WTC11 (cell line): ENCODE data around the gene MAP4K1. TPM values are rescaled to one million over a fixed set of nuclear protein-coding genes. Genes with fewer than 3 reads are reported as not detected.
A peak's percentile ranks its signal among the peaks of the same experiment; 100 is the strongest.

ENCODE experiments used
- ATAC-seq: fragments of 200-7000 bp; cut with Tn5 transposase; 2 replicates; pipeline ENCODE4 v1.10.0; 2021; ENCODE audit warnings: mild to moderate bottlenecking, moderate library complexity
- CTCF ChIA-PET: fragments of 300-600 bp; sonication (Branson Sonifier 250); formaldehyde crosslinking; loops from one replicate; lab custom pipeline; 2021; ENCODE audit warnings: antibody characterized with exemption; lab: Charles Lee
- POLR2A ChIA-PET: fragments of 350-600 bp; sonication (Branson Sonifier 250); formaldehyde crosslinking; loops from one replicate; lab custom pipeline; 2021; ENCODE audit warnings: antibody characterized with exemption; lab: Charles Lee
- DNase-seq: peaks from one replicate; pipeline ENCODE4 v3.0.0; 2021; ENCODE audit warnings: low spot score
- H3K27ac Mint-ChIP-seq: 2 replicates; pipeline ENCODE4 v1.8.0; 2021; ENCODE audit warnings: mixed read lengths
- H3K27me3 Mint-ChIP-seq: 2 replicates; pipeline ENCODE4 v1.8.0; 2021; ENCODE audit warnings: low read depth, mild to moderate bottlenecking, moderate library complexity, mixed read lengths
- H3K36me3 Mint-ChIP-seq: 2 replicates; pipeline ENCODE4 v1.8.0; 2021; ENCODE audit warnings: mixed read lengths
- H3K4me1 Mint-ChIP-seq: 2 replicates; pipeline ENCODE4 v1.8.0; 2022; ENCODE audit warnings: mixed read lengths
- H3K4me3 Mint-ChIP-seq: 2 replicates; pipeline ENCODE4 v1.8.0; 2021; ENCODE audit warnings: mild to moderate bottlenecking, moderate library complexity, mixed read lengths
- H3K9me3 Mint-ChIP-seq: 2 replicates; pipeline ENCODE4 v1.8.0; 2021; ENCODE audit warnings: mixed read lengths
- ATF6 ChIP-seq: sonication (generic); formaldehyde crosslinking; IDR thresholded peaks from 2 replicates; pipeline ENCODE4 v1.8.1; 2023; ENCODE audit warnings: mild to moderate bottlenecking, missing genetic modification reagents
- E2F4 ChIP-seq: sonication (generic); formaldehyde crosslinking; IDR thresholded peaks from 2 replicates; pipeline ENCODE4 v1.8.1; 2022; ENCODE audit warnings: low read depth, mild to moderate bottlenecking, moderate library complexity, missing genetic modification reagents, borderline replicate concordance
- EMX1 ChIP-seq: fragments of 250-450 bp; sonication (Bioruptor Pico); IDR thresholded peaks from 2 replicates; pipeline ENCODE4 v1.8.0; 2021; ENCODE audit warnings: mild to moderate bottlenecking
- ETV6 ChIP-seq: sonication (generic); formaldehyde crosslinking; IDR thresholded peaks from 2 replicates; pipeline ENCODE4 v1.8.1; 2022; ENCODE audit warnings: mild to moderate bottlenecking, missing genetic modification reagents
- FOXP1 ChIP-seq: sonication (generic); formaldehyde crosslinking; IDR thresholded peaks from 2 replicates; pipeline ENCODE4 v1.8.0; 2022; ENCODE audit warnings: missing genetic modification reagents, mild to moderate bottlenecking, moderate library complexity, borderline replicate concordance
- GABPB1 ChIP-seq: sonication (generic); formaldehyde crosslinking; IDR thresholded peaks from 2 replicates; pipeline ENCODE4 v1.8.1; 2023; ENCODE audit warnings: mild to moderate bottlenecking, missing genetic modification reagents
- IRF2 ChIP-seq: sonication (generic); formaldehyde crosslinking; IDR thresholded peaks from 2 replicates; pipeline ENCODE4 v1.8.0; 2022; ENCODE audit warnings: low read depth, missing genetic modification reagents, borderline replicate concordance
- JAZF1 ChIP-seq: fragments of 250-450 bp; sonication (Bioruptor Pico); IDR thresholded peaks from 2 replicates; pipeline ENCODE4 v1.9.0; 2021; ENCODE audit warnings: moderate library complexity, mild to moderate bottlenecking, inconsistent platforms
- NFATC4 ChIP-seq: fragments of 250-450 bp; sonication (Bioruptor Pico); IDR thresholded peaks from 2 replicates; pipeline ENCODE4 v1.9.0; 2021; ENCODE audit warnings: mild to moderate bottlenecking
- OVOL2 ChIP-seq: fragments of 250-450 bp; sonication (Bioruptor Pico); IDR thresholded peaks from 2 replicates; pipeline ENCODE4 v1.9.0; 2021; ENCODE audit warnings: mild to moderate bottlenecking, borderline replicate concordance
- PRRX2 ChIP-seq: fragments of 250-450 bp; sonication (Bioruptor Pico); IDR thresholded peaks from 2 replicates; pipeline ENCODE4 v1.8.0; 2021; ENCODE audit warnings: mild to moderate bottlenecking
- RORB ChIP-seq: fragments of 250-450 bp; sonication (Bioruptor Pico); IDR thresholded peaks from 2 replicates; pipeline ENCODE4 v1.9.0; 2021; ENCODE audit warnings: mild to moderate bottlenecking
- SOX15 ChIP-seq: fragments of 250-450 bp; sonication (Bioruptor Pico); IDR thresholded peaks from 2 replicates; pipeline ENCODE4 v1.9.0; 2021; ENCODE audit warnings: mild to moderate bottlenecking
- TEAD1 ChIP-seq: sonication (generic); formaldehyde crosslinking; IDR thresholded peaks from 2 replicates; pipeline ENCODE4 v1.8.0; 2022; ENCODE audit warnings: mild to moderate bottlenecking, missing genetic modification reagents
- USF2 ChIP-seq: sonication (generic); formaldehyde crosslinking; IDR thresholded peaks from 2 replicates; pipeline ENCODE4 v1.8.1; 2023; ENCODE audit warnings: mild to moderate bottlenecking, missing genetic modification reagents, moderate library complexity
- ZNF121 ChIP-seq: sonication (generic); formaldehyde crosslinking; IDR thresholded peaks from 2 replicates; pipeline ENCODE4 v1.8.0; 2023; ENCODE audit warnings: missing genetic modification reagents
- ZNF219 ChIP-seq: sonication (generic); formaldehyde crosslinking; IDR thresholded peaks from 2 replicates; pipeline ENCODE4 v1.8.0; 2023; ENCODE audit warnings: missing genetic modification reagents, mild to moderate bottlenecking, borderline replicate concordance
- ZNF232 ChIP-seq: sonication (generic); formaldehyde crosslinking; IDR thresholded peaks from 2 replicates; pipeline ENCODE4 v1.8.0; 2022; ENCODE audit warnings: mild to moderate bottlenecking, missing genetic modification reagents
- ZNF416 ChIP-seq: fragments of 250-450 bp; sonication (Bioruptor Pico); IDR thresholded peaks from 2 replicates; pipeline ENCODE4 v1.9.0; 2021; ENCODE audit warnings: mild to moderate bottlenecking, inconsistent platforms
- ZNF423 ChIP-seq: fragments of 250-450 bp; sonication (Bioruptor Pico); IDR thresholded peaks from 2 replicates; pipeline ENCODE4 v2.1.2; 2022; ENCODE audit warnings: mild to moderate bottlenecking, moderate library complexity
- ZNF425 ChIP-seq: fragments of 250-450 bp; sonication (Bioruptor Pico); conservative IDR thresholded peaks from 2 replicates; pipeline ENCODE4 v1.9.0; 2021; ENCODE audit warnings: mild to moderate bottlenecking
- ZSCAN18 ChIP-seq: fragments of 250-450 bp; sonication (Bioruptor Pico); IDR thresholded peaks from 2 replicates; pipeline ENCODE4 v2.1.2; 2022; ENCODE audit warnings: mild to moderate bottlenecking, moderate library complexity
- total RNA-seq: library from RNA; stranded (reverse); gene quantifications from 3 replicates; pipeline ENCODE4 v1.2.3, GENCODE V29; 2021

Gene MAP4K1
- total RNA-seq, 1 experiment from 2014 or later, result 14.0 TPM

GRCh38 chr19:38629568-38629967 is 11.8 kb upstream of the MAP4K1 start:
- TF ChIP-seq NFATC4 (no peak), ZNF425 (CRISPR knock-in tag) (no peak), EMX1 (CRISPR knock-in tag) (no peak), SOX15 (CRISPR knock-in tag) (no peak), FOXP1 (CRISPR knock-in tag) (no peak), E2F4 (CRISPR knock-in tag) (no peak), JAZF1 (CRISPR knock-in tag) (no peak), ZNF232 (CRISPR knock-in tag) (no peak), TEAD1 (no peak), ETV6 (CRISPR knock-in tag) (no peak), OVOL2 (CRISPR knock-in tag) (no peak), RORB (no peak), ZNF219 (CRISPR knock-in tag) (no peak), USF2 (no peak), ZNF416 (CRISPR knock-in tag) (no peak)
- H3K4me3 Mint-ChIP-seq, result no peak overlapping the region
- POLR2A ChIA-PET, result no interaction called here
- CTCF ChIA-PET, result no interaction called here
- H3K4me1 Mint-ChIP-seq, result peaks cover 16% of the 10 kb centered on the region
- H3K27me3 Mint-ChIP-seq, result no peaks in the 10 kb centered on the region
- no peaks in the 10 kb centered on the region for H3K9me3 Mint-ChIP-seq
- H3K27ac Mint-ChIP-seq, result no peak overlapping the region
- no peak for DNase-seq
- no peak for ATAC-seq
- peaks cover 71% of the 10 kb centered on the region for H3K36me3 Mint-ChIP-seq

- no peak for ATAC-seq
- Mint-ChIP-seq H3K4me3 (no peak overlapping the region), H3K36me3 (peaks cover 76% of the 10 kb centered on the region), H3K9me3 (no peaks in the 10 kb centered on the region), H3K4me1 (peaks cover 27% of the 10 kb centered on the region), H3K27ac (no peak overlapping the region), H3K27me3 (no peaks in the 10 kb centered on the region)
- DNase-seq, result no peak
- POLR2A ChIA-PET, result interaction anchor here (0.6 kb wide), 1 partner anchor 158 kb away, joined by 4 read pairs; no protein-coding TSS in a partner anchor
- no peak for TF ChIP-seq ATF6 (CRISPR knock-in tag)
- TF ChIP-seq ZNF423 (CRISPR knock-in tag), result no peak
- no peak for TF ChIP-seq PRRX2 (CRISPR knock-in tag)
- no peak for TF ChIP-seq ZNF425 (CRISPR knock-in tag)
- no peak for TF ChIP-seq SOX15 (CRISPR knock-in tag)
- TF ChIP-seq IRF2 (CRISPR knock-in tag), result no peak
- TF ChIP-seq GABPB1 (CRISPR knock-in tag), result no peak
- 0 out of 2 replicates have a peak, but pooled peaks have one; percentile 20 for TF ChIP-seq ZNF121 (CRISPR knock-in tag)
- no peak for TF ChIP-seq ZSCAN18 (CRISPR knock-in tag)
- TF ChIP-seq, all 79 proteins: peak for 1
- CTCF ChIA-PET, result interaction anchor here (1.7 kb wide), 1 partner anchor 8 kb away, joined by 5 read pairs; no protein-coding TSS in a partner anchor
These were observed 8.6 kb upstream of the MAP4K1 start for GRCh38 chr19:38626401-38626800.
